PC-3 (cell line): ENCODE measurements around the gene OR6N1. TPM values are rescaled to one million over a fixed set of nuclear protein-coding genes. Genes with fewer than 3 reads are reported as not detected.

Experiments
- ATAC-seq: fragments of 200-7000 bp; cut with Tn5 transposase; 2 replicates; pipeline ENCODE4 v1.9.1; 2020; ENCODE audit warnings: mild to moderate bottlenecking, moderate library complexity
- BruUV-seq: library from RNA; stranded (reverse); fragments of 400-500 nt; replicated peaks from 2 replicates; lab custom pipeline; 2021; lab: Mats Ljungman, UMichigan
- CTCF ChIA-PET: fragments of 300-600 bp; sonication (Branson Sonifier 250); formaldehyde crosslinking; loops from one replicate; lab custom pipeline; 2022; ENCODE audit warnings: antibody characterized with exemption; lab: Charles Lee
- POLR2A ChIA-PET: fragments of 300-600 bp; sonication (Branson Sonifier 250); formaldehyde crosslinking; loops from one replicate; lab custom pipeline; 2022; ENCODE audit warnings: antibody characterized with exemption; ENCODE audit not compliant: unreplicated experiment; lab: Charles Lee
- DNase-seq: peaks from one replicate; pipeline ENCODE4 v3.0.0-alpha.2; 2015
- H2AFZ ChIP-seq: fragments of 300-600 bp; sonication (generic); 2 replicates; pipeline ENCODE4 v1.6.0; 2016; ENCODE audit warnings: antibody characterized with exemption, low read length
- H3F3A ChIP-seq: fragments of 300-600 bp; sonication (generic); one replicate; pipeline ENCODE4 v1.6.0; 2017; ENCODE audit warnings: antibody characterized with exemption, low read length, control low read depth, mild to moderate bottlenecking; ENCODE audit not compliant: unreplicated experiment
- H3K27ac ChIP-seq: fragments of 300-600 bp; sonication (generic); 2 replicates; pipeline ENCODE4 v1.5.1; 2016; ENCODE audit warnings: mild to moderate bottlenecking, low read length
- H3K27me3 ChIP-seq: fragments of 300-600 bp; sonication (generic); 2 replicates; pipeline ENCODE4 v1.6.1; 2016; ENCODE audit warnings: low read length, mixed read lengths
- H3K36me3 ChIP-seq: fragments of 300-600 bp; sonication (generic); 2 replicates; pipeline ENCODE4 v1.6.1; 2016; ENCODE audit warnings: low read depth, mixed run types, low read length, mixed read lengths
- H3K4me1 ChIP-seq: fragments of 300-600 bp; sonication (generic); 2 replicates; pipeline ENCODE4 v1.5.1; 2016; ENCODE audit warnings: low read length; ENCODE audit not compliant: insufficient read depth
- H3K4me2 ChIP-seq: fragments of 300-600 bp; sonication (generic); 2 replicates; pipeline ENCODE4 v1.6.0; 2016; ENCODE audit warnings: low read length
- H3K4me3 ChIP-seq: fragments of 300-600 bp; sonication (generic); 2 replicates; pipeline ENCODE4 v1.5.1; 2016; ENCODE audit warnings: mild to moderate bottlenecking, low read length, mixed read lengths
- H3K79me2 ChIP-seq: fragments of 300-600 bp; sonication (generic); 2 replicates; pipeline ENCODE4 v1.6.1; 2017; ENCODE audit warnings: low read length, mixed read lengths
- H3K9ac ChIP-seq: fragments of 300-600 bp; sonication (generic); 2 replicates; pipeline ENCODE4 v1.6.0; 2016; ENCODE audit warnings: mild to moderate bottlenecking, low read length
- H3K9me2 ChIP-seq: fragments of 300-600 bp; sonication (generic); replicated peaks from 2 replicates; pipeline ENCODE4 v1.6.1; 2016; ENCODE audit warnings: mixed run types, low read length, mixed read lengths
- H3K9me3 ChIP-seq: fragments of 300-600 bp; sonication (generic); 2 replicates; pipeline ENCODE4 v1.6.1; 2016; ENCODE audit warnings: low read length, mixed read lengths
- H4K20me1 ChIP-seq: fragments of 300-600 bp; sonication (generic); 2 replicates; pipeline ENCODE4 v1.6.1; 2016; ENCODE audit warnings: low read length, mixed read lengths
- CTCF ChIP-seq: fragments of 300-600 bp; sonication (generic); conservative IDR thresholded peaks from 2 replicates; pipeline ENCODE4 v1.5.1; 2017; ENCODE audit warnings: antibody characterized with exemption, low read depth, mild to moderate bottlenecking, low read length
- EZH2 ChIP-seq: fragments of 300-600 bp; sonication (generic); IDR thresholded peaks from one replicate; pipeline ENCODE4 v1.6.1; 2017; ENCODE audit warnings: antibody characterized with exemption, mild to moderate bottlenecking, low read length; ENCODE audit not compliant: unreplicated experiment
- EZH2phosphoT487 ChIP-seq: fragments of 300-600 bp; sonication (generic); IDR thresholded peaks from 2 replicates; pipeline ENCODE4 v1.6.1; 2018; ENCODE audit warnings: mild to moderate bottlenecking, antibody characterized with exemption, low read length, borderline replicate concordance
- intact Hi-C: fragments of 100-400 bp; cut with micrococcal nuclease; formaldehyde crosslinking; loops from 2 replicates; pipeline ENCODE4 v1.9.0; 2023
- total RNA-seq: library from RNA; depleted of rRNA; stranded (reverse); fragments of >200 nt; gene quantifications from 2 replicates; pipeline ENCODE4 v1.2.3, GENCODE V29; 2014

OR6N1 gene
- total RNA-seq, 1 experiment from 2014 or later, result not detected

- ATAC-seq (no peak), DNase-seq (no peak)
- Histone ChIP-seq H3K27ac (no peak overlapping the region), H3K9ac (no peak overlapping the region), H3K79me2 (no peaks in the 10 kb centered on the region), H3K4me1 (no peaks in the 10 kb centered on the region), H2AFZ (no peak overlapping the region), H3K4me3 (no peak overlapping the region), H3K36me3 (no peaks in the 10 kb centered on the region), H3K27me3 (no peaks in the 10 kb centered on the region), H3K9me2 (no peaks in the 10 kb centered on the region), H3K4me2 (no peak overlapping the region), H3K9me3 (no peaks in the 10 kb centered on the region), H4K20me1 (no peaks in the 10 kb centered on the region), H3F3A (no peaks in the 10 kb centered on the region)
- POLR2A ChIA-PET, result interaction anchor here (0.6 kb wide), 1 partner anchor 342 kb away, joined by 4 read pairs; no protein-coding TSS in a partner anchor
- BruUV-seq, result no TSS peak
- intact Hi-C loops, result no loop called here
- TF ChIP-seq EZH2phosphoT487, result no peak
- no peak for TF ChIP-seq EZH2
- CTCF ChIA-PET, result no interaction called here
Observed at GRCh38 chr1:158731707-158732106, 40.3 kb downstream of the OR6N1 start.

- no peak overlapping the region for H3K4me2 ChIP-seq
- no peaks in the 10 kb centered on the region for H3K9me3 ChIP-seq
- H3K79me2 ChIP-seq, result no peaks in the 10 kb centered on the region
- ATAC-seq (no peak), DNase-seq (no peak)
- H3K9ac ChIP-seq, result no peak overlapping the region
- no peak overlapping the region for H3K4me3 ChIP-seq
- H4K20me1 ChIP-seq, result no peaks in the 10 kb centered on the region
- CTCF ChIA-PET, result no interaction called here
- POLR2A ChIA-PET, result no interaction called here
- H3K36me3 ChIP-seq, result no peaks in the 10 kb centered on the region
- H3K27me3 ChIP-seq, result 0 out of 2 replicates have a peak, but pooled peaks cover 5% of the 10 kb centered on the region
- H3F3A ChIP-seq, result no peaks in the 10 kb centered on the region
- no TSS peak for BruUV-seq
- H3K9me2 ChIP-seq, result no peaks in the 10 kb centered on the region
- intact Hi-C loops, result no loop called here
- H3K27ac ChIP-seq, result no peak overlapping the region
- H2AFZ ChIP-seq, result no peak overlapping the region
- H3K4me1 ChIP-seq, result no peaks in the 10 kb centered on the region
- TF ChIP-seq CTCF (no peak), EZH2 (no peak), EZH2phosphoT487 (no peak)
Observed at GRCh38 chr1:158730453-158730852, 41.5 kb downstream of the OR6N1 start.

DNA sequence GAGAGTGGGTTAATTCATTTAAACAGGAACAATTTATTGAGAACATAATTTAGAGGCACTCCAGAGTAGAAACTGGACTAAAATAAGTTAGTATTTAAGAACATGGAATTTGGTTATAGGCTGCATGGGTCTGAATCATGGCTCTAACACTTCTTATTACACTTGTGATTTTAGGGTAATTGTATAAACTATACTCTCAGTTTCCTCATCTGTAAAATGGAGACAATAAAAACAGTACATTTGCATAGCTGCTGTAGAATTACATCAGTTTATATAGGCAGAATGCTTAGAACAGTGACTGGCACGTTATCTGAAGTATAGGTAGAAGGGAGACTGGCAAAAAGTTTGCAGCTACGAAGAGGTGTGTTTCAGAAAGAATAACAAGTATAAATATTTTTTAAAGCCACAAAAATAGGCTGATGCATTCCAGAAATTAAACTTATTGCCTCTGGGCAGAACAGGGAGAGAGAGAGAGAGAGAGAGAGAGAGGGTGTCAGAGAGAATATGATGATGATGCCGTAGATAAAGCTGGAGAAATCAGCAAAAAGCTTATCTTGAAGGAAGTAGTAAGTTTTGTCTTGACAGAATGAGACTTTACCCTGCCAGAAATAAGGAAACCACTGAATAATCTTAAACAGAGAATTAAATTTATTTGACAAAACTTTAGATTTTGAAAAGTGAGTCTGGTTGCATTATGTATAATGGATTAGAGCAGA is 43.3 kb downstream of the OR6N1 start:
- Histone ChIP-seq H3K9me3 (no peaks in the 10 kb centered on the region), H3K4me2 (no peak overlapping the region), H3K4me3 (no peak overlapping the region), H3K27me3 (peaks cover 18% of the 10 kb centered on the region; the same call in 1 of the 2 replicates), H3K27ac (no peak overlapping the region), H3K9me2 (no peaks in the 10 kb centered on the region), H2AFZ (no peak overlapping the region), H3K9ac (no peak overlapping the region), H3F3A (no peaks in the 10 kb centered on the region), H4K20me1 (no peaks in the 10 kb centered on the region), H3K79me2 (no peaks in the 10 kb centered on the region), H3K36me3 (no peaks in the 10 kb centered on the region), H3K4me1 (no peaks in the 10 kb centered on the region)
- TF ChIP-seq EZH2phosphoT487 (no peak), EZH2 (no peak), CTCF (no peak)
- no peak for ATAC-seq
- BruUV-seq, result no TSS peak
- no peak for DNase-seq
- CTCF ChIA-PET, result no interaction called here
- POLR2A ChIA-PET, result no interaction called here
- intact Hi-C loops, result no loop called here
